Measurements from ENCODE around the gene SMIM23. TPM values are rescaled to one million over a fixed set of nuclear protein-coding genes. Genes with fewer than 3 reads are reported as not detected.

Gene SMIM23
- total RNA-seq, 1 donor from 2014 or later = not detected

GRCh38 chr5:171808453-171808852 is 22.8 kb downstream of the SMIM23 start:
- no peak for DNase-seq (ENCODE audit: low spot score)

DNA sequence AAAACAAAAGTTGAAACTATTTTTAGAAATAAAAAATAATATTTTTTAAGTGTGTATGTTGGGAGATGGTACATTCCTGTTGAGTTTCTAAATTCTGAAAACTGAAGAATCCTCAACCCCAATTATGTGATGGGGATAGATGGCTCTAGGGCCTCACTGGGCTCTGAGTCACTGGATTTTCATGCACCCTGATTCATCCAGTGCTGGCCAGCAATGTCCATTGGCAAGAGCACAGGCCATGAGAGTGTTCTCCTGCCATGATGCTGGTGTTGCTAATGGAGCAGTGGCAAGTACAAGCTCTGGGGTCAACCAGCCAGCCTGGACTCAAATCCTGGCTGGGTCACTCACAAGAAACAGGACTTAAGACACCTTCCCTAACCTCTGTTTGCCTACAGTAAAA is 23.3 kb downstream of the SMIM23 start:
- DNase-seq (ENCODE audit: low spot score) = no peak
- intact Hi-C loops (cut with DNase I) = no loop called here

More at GRCh38 chr5:171808453-171808852, 22.8 kb downstream of the SMIM23 start:
- intact Hi-C loops (cut with DNase I) = no loop called here

GRCh38 chr5:171810227-171810626 is 24.6 kb downstream of the SMIM23 start:
- DNase-seq (ENCODE audit: low spot score) = no peak
- intact Hi-C loops (cut with DNase I) = no loop called here

DNA sequence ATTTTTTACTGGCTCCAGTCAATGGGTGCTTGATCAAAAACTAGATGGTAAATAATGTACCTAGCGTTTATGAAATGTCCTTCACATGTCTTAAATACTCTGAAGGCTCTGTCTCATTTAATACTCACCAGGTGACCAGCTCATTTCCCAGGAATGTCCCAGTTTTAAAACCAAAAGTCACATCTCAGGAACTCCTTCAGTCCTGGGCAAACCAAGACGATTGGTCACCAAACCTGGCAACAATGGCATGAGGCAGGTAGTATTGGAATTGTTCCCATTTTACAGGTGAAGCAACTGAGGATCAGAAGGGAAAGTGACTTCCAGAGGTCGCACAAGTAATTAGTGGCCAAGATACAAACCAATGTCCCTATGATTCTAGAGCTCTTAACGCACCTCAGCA is 27.7 kb downstream of the SMIM23 start:
- no peak for DNase-seq (ENCODE audit: low spot score)
- intact Hi-C loops (cut with DNase I) = no loop called here

GRCh38 chr5:171813813-171814490 is 28.3 kb downstream of the SMIM23 start:
- intact Hi-C loops (cut with DNase I) = no loop called here
- no peak for DNase-seq (ENCODE audit: low spot score)

GRCh38 chr5:171816666-171817065 is 31.0 kb downstream of the SMIM23 start:
- intact Hi-C loops (cut with DNase I) = no loop called here
- no peak for DNase-seq (ENCODE audit: low spot score)

DNA sequence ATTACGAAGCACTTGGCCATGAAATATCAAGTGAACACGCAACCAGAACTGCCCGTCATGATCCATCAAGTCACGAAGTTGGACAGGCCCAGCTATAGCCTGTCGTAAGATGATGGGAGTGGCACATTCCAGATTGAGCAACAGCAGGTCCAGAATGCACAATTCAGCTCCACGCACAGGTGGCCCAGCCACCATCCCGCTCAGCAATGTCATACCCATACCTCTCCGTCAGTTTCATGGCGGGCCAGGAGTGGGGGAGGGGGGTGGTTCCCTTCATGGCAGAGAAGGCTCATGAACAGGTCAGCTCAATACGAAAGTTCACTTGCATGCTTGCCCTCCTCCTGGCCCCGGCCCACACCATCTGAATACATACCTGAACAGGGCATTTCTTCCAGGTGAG is 34.9 kb downstream of the SMIM23 start:
- no peak for DNase-seq (ENCODE audit: low spot score)
- intact Hi-C loops (cut with DNase I) = no loop called here

GRCh38 chr5:171821286-171821685 is 35.7 kb downstream of the SMIM23 start:
- DNase-seq (ENCODE audit: low spot score) = no peak
- intact Hi-C loops (cut with DNase I) = no loop called here

DNA sequence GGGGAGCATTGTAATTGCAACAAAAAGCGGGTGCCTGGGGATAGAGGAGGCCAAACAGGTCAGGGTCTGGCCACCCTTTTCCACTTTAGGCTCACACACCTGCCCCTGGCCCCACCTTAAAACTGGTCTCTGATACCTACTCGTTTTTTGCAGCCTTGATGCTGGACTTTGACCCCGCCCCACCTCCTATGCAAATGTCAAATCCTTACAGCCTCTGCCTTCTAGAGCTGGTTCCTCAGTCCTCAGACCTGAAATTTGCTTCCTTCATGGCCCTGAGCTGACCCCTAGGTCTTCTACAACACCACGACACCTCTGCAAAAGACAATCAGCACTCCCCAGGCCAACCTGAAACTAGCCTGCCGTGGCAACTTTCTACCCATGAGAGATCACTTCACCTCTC is 37.7 kb downstream of the SMIM23 start:
- DNase-seq (ENCODE audit: low spot score) = no peak
- intact Hi-C loops (cut with DNase I) = no loop called here

DNA sequence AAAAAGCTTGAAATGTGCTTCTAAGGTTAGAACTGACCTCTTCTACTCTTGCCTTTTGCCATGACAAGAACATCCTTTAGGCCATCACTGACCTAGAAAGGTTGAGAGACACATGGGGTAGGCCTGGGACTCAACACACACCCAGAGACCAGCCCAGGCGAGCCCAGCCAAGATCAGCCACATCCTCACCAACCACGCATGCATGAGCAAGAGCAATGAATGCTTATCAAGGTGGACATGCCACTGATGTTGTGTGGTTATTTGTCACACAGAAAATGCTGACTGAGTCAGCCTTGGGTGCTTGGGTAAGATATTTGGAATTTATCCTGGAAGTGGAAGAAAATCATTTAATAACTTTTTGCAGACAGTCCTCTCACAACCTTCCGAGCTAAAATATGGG is 39.4 kb downstream of the SMIM23 start:
- intact Hi-C loops (cut with DNase I) = no loop called here
- DNase-seq (ENCODE audit: low spot score) = no peak

GRCh38 chr5:171826132-171826531 is 40.5 kb downstream of the SMIM23 start:
- intact Hi-C loops (cut with DNase I) = no loop called here
- no peak for DNase-seq (ENCODE audit: low spot score)

DNA sequence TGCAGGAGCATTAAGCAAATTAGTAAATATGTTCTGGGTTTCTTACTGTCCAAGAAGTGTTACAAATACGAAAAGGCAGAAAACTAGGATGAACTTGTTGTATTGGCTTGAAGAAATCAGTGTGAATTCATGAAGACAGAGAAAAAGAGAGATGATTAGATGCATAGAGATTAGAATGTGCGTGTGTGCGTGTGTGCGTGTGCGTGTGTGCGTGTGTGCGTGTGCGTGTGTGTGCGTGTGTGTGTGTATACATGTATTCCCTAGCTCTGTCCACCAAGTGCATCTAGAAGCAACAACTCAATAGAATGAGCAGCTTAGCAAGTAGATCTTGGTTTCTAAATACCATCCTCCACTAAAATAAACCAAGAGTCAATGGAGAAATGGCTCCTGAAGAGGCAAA is 41.5 kb downstream of the SMIM23 start:
- intact Hi-C loops (cut with DNase I) = no loop called here
- DNase-seq (ENCODE audit: low spot score) = no peak

DNA sequence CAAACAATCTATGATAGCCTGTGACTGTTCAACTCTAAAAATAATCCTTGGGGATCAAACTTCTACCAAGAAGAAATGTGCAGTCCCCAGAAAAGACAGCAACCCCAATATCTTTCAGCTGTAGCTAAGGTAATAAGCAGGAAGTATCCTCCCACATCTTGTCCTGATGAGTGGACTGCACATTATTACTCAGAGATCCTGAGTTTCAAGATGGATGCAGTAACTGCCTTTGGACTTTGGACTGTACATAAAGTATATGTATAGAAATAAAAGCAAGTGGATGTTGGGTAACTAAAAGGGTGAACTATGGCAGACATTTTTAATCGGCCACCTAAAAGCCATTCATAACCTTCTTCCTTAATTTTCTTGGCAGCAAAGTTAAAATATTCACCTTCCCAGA is 45.1 kb downstream of the SMIM23 start:
- intact Hi-C loops (cut with DNase I) = no loop called here
- no peak for DNase-seq (ENCODE audit: low spot score)

- intact Hi-C loops (cut with DNase I) = no loop called here
These were observed 47.2 kb downstream of the SMIM23 start for GRCh38 chr5:171832775-171833174.

DNA sequence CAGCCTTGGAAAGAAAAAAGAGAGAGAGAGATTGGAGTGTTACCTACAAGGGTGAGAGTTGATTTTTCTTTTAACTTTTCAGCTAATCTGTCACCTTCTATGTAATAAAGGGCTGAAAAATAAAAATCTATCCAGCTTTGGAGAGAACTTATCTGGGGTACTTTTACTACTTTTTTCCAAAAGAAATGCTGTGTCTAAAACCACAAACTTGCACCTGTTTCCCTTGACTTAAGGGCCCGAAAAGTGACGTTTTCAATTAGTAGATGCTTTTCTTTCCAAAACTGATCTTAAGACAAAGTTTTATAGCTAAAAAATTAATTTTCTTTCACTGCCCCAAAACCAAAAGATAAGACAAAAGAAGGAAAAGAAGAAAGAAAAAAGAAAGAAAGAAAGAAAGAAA is 48.8 kb downstream of the SMIM23 start:
- intact Hi-C loops (cut with DNase I) = no loop called here
- DNase-seq (ENCODE audit: low spot score) = no peak

More at GRCh38 chr5:171832775-171833174, 47.2 kb downstream of the SMIM23 start:
- no peak for DNase-seq (ENCODE audit: low spot score)

- no peak for DNase-seq (ENCODE audit: low spot score)
- intact Hi-C loops (cut with DNase I) = no loop called here
These were observed 49.4 kb downstream of the SMIM23 start for GRCh38 chr5:171835066-171835465.

DNA sequence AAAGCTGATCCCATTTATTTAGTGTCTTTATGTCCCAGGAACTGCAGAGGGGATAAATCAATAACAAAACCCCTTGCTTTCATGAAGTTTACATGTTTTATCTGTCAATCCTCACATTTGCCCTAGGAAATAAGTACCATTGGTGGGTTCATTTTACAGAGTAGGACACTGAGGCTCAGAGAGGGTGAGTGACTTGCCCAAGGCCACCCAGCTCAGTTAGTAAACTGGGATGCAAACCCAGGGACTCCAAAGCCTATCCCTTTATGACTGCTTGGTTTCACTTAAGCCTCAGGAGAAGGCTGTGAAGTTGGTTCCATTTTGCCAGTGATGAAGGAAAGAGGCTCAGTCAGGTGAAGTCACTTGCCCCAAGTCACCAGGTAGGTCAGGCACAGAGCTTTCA is 51.9 kb downstream of the SMIM23 start:
- intact Hi-C loops (cut with DNase I) = no loop called here

GRCh38 chr5:171838066-171838465 is 52.4 kb downstream of the SMIM23 start:
- intact Hi-C loops (cut with DNase I) = no loop called here
- no peak for DNase-seq (ENCODE audit: low spot score)

More for the DNA sequence above, 51.9 kb downstream of the SMIM23 start:
- no peak for DNase-seq (ENCODE audit: low spot score)

DNA sequence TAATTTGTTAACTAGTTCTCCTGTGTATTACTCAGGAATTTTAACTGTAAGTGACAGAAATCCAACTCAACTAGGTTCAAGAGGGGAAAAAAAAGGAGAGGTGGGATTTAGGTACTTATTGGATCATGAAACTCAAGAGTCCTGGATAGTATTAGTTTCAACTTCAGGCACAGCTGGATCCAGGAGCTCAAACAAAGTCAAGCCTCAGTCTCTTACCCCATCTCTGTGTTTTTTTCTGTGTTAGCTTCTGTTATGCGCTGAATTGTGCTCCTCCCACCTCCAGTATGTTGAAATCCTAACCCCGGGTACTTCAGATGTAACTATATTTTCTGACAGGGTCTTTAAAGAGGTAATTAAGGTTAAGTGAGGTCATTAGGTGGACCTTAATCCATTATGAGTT is 53.5 kb downstream of the SMIM23 start:
- intact Hi-C loops (cut with DNase I) = no loop called here
- no peak for DNase-seq (ENCODE audit: low spot score)

- no peak for DNase-seq (ENCODE audit: low spot score)
- intact Hi-C loops (cut with DNase I) = loop anchor here (10.0 kb wide), 1 partner anchor 105 kb away; no protein-coding TSS in a partner anchor
These were observed 54.4 kb downstream of the SMIM23 start for GRCh38 chr5:171840066-171840465.
